Heart right ventricle (tissue), 16 donors: ENCODE data around the gene TBATA. TPM values are rescaled to one million over a fixed set of nuclear protein-coding genes. Genes with fewer than 3 reads are reported as not detected.

Experiments
- ATAC-seq, 8 donors: fragments of 200-7000 bp; cut with Tn5 transposase; one replicate each; pipeline ENCODE4 v1.9.1; 2020; ENCODE audit warnings: mild to moderate bottlenecking in 8 of 8, moderate library complexity in 8 of 8, moderate number of reproducible peaks in 1 of 8
- DNase-seq, 2 donors: peaks; one replicate each; pipeline ENCODE4 v3.0.0-alpha.2; 2020
- H3K27ac ChIP-seq, 10 donors: fragments of 200-600 bp; sonication (generic) in 2 of 10; one replicate each; pipeline versions ENCODE4 v1.5.0 to v1.8.0; 2020 to 2022; ENCODE audit warnings: mild to moderate bottlenecking in 3 of 10
- H3K27me3 ChIP-seq, 7 donors: fragments of 200-600 bp; one replicate each; pipeline ENCODE4 v1.8.0; 2021 to 2022; ENCODE audit warnings: mild to moderate bottlenecking in 2 of 7
- H3K36me3 ChIP-seq, 9 donors: fragments of 200-600 bp; sonication (generic) in 1 of 9; one replicate each; pipeline versions ENCODE4 v1.5.0 to v1.8.0; 2020 to 2022; ENCODE audit warnings: mild to moderate bottlenecking in 2 of 9
- H3K4me1 ChIP-seq, 9 donors: fragments of 200-600 bp; sonication (generic) in 1 of 9; one replicate each; pipeline versions ENCODE4 v1.5.0 to v1.8.0; 2020 to 2022; ENCODE audit warnings: mild to moderate bottlenecking in 4 of 9
- H3K4me3 ChIP-seq, 10 donors: fragments of 200-600 bp; sonication (generic) in 2 of 10; one replicate each; pipeline versions ENCODE4 v1.5.0 to v1.8.0; 2020 to 2022; ENCODE audit warnings: mild to moderate bottlenecking in 7 of 10, moderate library complexity in 2 of 10
- H3K9me3 ChIP-seq, 11 donors: fragments of 200-600 bp in 10 of 11; sonication (generic) in 2 of 11; one replicate each; pipeline versions ENCODE4 v1.5.0 to v1.8.0; 2013 to 2022; ENCODE audit warnings: mild to moderate bottlenecking in 2 of 11, control low read depth in 1 of 11, moderate library complexity in 1 of 11
- WGBS, 2 donors: extraction: QIAGEN DNeasy Blood & Tissue Kit; methylation state at CpG; one replicate each; pipeline ENCODE4 v1.1.7; 2013; ENCODE audit warnings: inconsistent platforms in 1 of 2; 5-methylcytosine and 5-hydroxymethylcytosine counted together
- intact Hi-C, 10 donors: fragments of 100-400 bp; cut with DNase I; formaldehyde crosslinking; loops; one replicate each; pipeline versions ENCODE4 v1.11.1 to v1.14.2; 2022
- polyA plus RNA-seq, 2 donors: library from polyadenylated mRNA; stranded (reverse); fragments of 200-250 nt; gene quantifications; one replicate each; pipeline ENCODE4 v1.2.3, GENCODE V29; 2013
- total RNA-seq, 10 donors: library from RNA; stranded (reverse); fragmentation: NEBNext Ultra II Directional in 3 of 10; extraction: Animal tissue kit (Norgen Biotek cat#: 25700) in 3 of 10; gene quantifications; one replicate each; pipeline versions ENCODE4 v1.2.1 to v1.2.4, GENCODE V29; 2021 to 2023
- TF ChIP-seq, protein P1 (sequence below), 9 donors: fragments of 200-600 bp; sonication (generic) in 2 of 9; IDR thresholded peaks; one replicate each; pipeline versions ENCODE4 v1.5.0 to v1.8.0; 2021 to 2022; ENCODE audit warnings: antibody characterized with exemption in 9 of 9, mild to moderate bottlenecking in 5 of 9, moderate library complexity in 1 of 9
- donor health status: Arrhythmogenic right ventricular cardiomyopathy.
- donor health status: ischemic (EF 13 %, LVEDD 7.1; RV severe dilation, severe dysfunction).
- donor health status: healthy with polysubstance abuse.
- donor health status: DM: no; HTN: yes; CAD: no.
- donor health status: DM: no; HTN: no; CAD: no.
- donor health status: ischemic (EF 25% LVEDD 6.9; RV normal size, moderate dysfunction).
- donor health status: ischemic (EF 25% LVEDD 5.7; RV mildly dilated, moderate dysfunction).
- donor health status: healthy.
- donor health status: DM: yes; HTN: yes; CAD: no.
- donor health status: Ischemic cardiomyopathy.
- donor health status: ischemic (EF 35%, LVEDD 5.7; RV mildly dilated, moderate dysfunction).
- donor health status: nonischemic (EF 11% LVEDD 7.7; RV severe dilation, severe dysfunction).
- donor health status: DM: yes; HTN: yes; CAD: no.
- donor health status: PGD.
- donor health status: ischemic (EF 29% LVEDD 5.4; RV normal size, mild dysfunction).
- donor health status: nonischemic (EF 23%, LVEDD 6.1; RV moderate dilation, normal function).

The TBATA gene
- total and polyA plus RNA-seq, 12 donors = not detected

DNA sequence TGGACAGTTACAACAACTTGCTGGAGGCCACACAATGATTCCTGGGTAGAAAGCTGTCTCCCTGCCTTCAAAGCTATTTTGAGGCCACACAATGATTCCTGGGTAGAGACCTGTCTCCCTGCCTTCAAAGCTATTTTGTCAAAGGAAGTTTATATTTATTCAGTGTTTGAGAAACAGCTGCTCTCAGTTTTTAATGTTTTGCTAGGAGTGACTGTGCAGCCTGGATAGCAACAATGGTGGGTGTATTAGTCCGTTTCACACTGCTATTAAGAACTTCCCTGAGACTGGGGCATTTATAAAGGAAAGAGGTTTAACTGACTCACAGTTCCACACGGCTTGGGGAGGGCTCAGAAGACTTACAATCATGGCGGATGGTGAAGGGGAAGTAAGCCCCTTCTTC lies 26.7 kb upstream of the TBATA start:
- WGBS, 2 donors = 82 to 83% methylated on average over 3 of the region's 3 CpGs
- DNase-seq = no peak
- intact Hi-C loops = loop anchor here in 2 of 10 donors (5.0 kb wide), 2 partner anchors 65 to 70 kb away; no protein-coding TSS in a partner anchor
- Histone ChIP-seq H3K9me3 (no peaks in the 10 kb centered on the region), H3K4me3 (no peak overlapping the region), H3K27ac (no peak overlapping the region), H3K36me3 (no peaks in the 10 kb centered on the region), H3K27me3 (no peaks in the 10 kb centered on the region), H3K4me1 (peaks cover 0 to 15% (median 7%) of the 10 kb centered on the region in 9 donors)
- no peak for ATAC-seq
- TF ChIP-seq, protein P1, sequence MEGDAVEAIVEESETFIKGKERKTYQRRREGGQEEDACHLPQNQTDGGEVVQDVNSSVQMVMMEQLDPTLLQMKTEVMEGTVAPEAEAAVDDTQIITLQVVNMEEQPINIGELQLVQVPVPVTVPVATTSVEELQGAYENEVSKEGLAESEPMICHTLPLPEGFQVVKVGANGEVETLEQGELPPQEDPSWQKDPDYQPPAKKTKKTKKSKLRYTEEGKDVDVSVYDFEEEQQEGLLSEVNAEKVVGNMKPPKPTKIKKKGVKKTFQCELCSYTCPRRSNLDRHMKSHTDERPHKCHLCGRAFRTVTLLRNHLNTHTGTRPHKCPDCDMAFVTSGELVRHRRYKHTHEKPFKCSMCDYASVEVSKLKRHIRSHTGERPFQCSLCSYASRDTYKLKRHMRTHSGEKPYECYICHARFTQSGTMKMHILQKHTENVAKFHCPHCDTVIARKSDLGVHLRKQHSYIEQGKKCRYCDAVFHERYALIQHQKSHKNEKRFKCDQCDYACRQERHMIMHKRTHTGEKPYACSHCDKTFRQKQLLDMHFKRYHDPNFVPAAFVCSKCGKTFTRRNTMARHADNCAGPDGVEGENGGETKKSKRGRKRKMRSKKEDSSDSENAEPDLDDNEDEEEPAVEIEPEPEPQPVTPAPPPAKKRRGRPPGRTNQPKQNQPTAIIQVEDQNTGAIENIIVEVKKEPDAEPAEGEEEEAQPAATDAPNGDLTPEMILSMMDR (IDR thresholded peaks at IDR 0.05) = no peak

DNA sequence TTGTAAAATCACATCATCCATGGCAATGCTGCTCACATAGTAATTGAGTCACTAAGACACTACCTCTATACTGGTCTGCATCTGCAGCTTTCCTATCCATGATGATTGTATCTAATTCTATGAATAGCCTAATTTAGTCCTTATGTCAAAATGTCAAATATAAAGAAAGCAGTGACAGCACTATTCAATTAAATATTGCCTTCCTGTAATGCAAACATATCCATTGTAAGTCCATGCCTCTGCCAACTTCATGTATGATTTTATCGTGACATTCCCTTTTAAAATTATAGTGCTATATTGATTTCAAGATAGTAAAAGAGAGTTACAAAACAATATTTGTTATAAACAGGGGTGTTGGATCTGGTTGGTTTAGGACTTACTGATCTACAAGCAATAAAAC lies 25.8 kb upstream of the TBATA start:
- intact Hi-C loops = loop anchor here in 2 of 10 donors (5.0 kb wide), 2 partner anchors 66 to 71 kb away; no protein-coding TSS in a partner anchor
- Histone ChIP-seq H3K27me3 (no peaks in the 10 kb centered on the region), H3K27ac (no peak overlapping the region), H3K4me3 (no peak overlapping the region), H3K9me3 (no peaks in the 10 kb centered on the region), H3K4me1 (peaks cover 0 to 8% (median 3%) of the 10 kb centered on the region in 9 donors), H3K36me3 (no peaks in the 10 kb centered on the region)
- ATAC-seq (no peak), DNase-seq (no peak)
- 0 to 42% methylated on average over 1 of the region's 1 CpG for WGBS, 2 donors
- TF ChIP-seq, protein P1 (IDR thresholded peaks at IDR 0.05) = no peak

DNA sequence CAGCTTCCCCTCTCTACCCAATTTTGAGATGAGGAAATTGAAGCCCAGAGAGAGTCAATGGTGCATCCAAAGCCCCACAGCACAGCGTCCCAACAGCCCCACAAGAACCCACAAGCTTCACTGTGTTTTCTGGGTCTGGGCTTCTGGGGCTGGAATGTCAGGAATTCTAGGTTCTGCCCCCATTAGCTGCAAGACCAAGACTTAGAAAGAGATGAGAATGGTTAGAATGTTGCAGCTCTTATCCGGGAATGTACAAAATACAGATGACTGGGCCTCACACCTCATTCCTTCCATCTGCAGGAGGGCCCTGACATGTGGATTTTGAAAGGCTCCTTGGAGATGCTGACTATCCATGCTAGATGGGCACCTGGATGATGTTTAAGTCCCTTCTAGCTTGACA lies 24.5 kb upstream of the TBATA start:
- ATAC-seq = no peak
- WGBS, 2 donors = 95 to 96% methylated on average over 2 of the region's 2 CpGs
- intact Hi-C loops = loop anchor here in 2 of 10 donors (5.0 kb wide), 2 partner anchors 68 to 73 kb away; no protein-coding TSS in a partner anchor

DNA sequence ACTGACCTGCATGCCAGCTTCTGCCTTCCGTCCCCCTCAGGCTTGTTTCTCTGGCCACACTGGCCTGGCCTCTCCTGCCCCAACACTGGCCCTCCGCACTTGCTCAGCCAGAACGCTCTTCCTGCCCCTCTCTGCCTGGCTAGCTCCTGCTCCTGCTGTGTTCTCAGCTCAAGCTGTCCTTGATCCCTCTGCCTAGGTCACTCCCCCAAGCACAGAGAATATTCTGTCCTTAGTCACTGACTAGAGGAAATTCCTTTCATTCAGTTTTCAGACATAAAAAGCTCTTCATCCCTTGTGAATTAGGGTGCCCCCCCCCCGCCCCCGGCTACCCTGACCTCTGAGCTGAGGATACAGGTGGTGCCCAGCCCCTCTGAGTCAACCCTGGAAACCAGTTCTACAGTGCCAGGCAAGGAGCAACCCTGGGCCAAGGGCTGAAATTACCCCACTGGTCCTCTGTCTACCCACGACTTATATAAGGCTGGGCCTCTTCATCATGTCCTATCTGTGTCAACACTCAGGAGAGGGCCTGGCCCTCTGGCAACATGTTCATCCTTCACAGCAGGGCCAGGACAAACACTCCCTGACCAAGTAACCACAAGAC lies 23.9 kb upstream of the TBATA start:
- no peak for DNase-seq
- no peak overlapping the region for H3K4me3 ChIP-seq
- H3K36me3 ChIP-seq = no peaks in the 10 kb centered on the region
- ATAC-seq = peak in 5 of 8 donors; percentile 29 to 49 (median 40)
- H3K27me3 ChIP-seq = no peaks in the 10 kb centered on the region
- H3K4me1 ChIP-seq = peaks cover 0 to 8% (median 0%) of the 10 kb centered on the region in 9 donors
- no peaks in the 10 kb centered on the region for H3K9me3 ChIP-seq
- intact Hi-C loops = no loop called here
- no peak overlapping the region for H3K27ac ChIP-seq
- TF ChIP-seq, protein P1 (IDR thresholded peaks at IDR 0.05) = no peak
- 65 to 73% methylated on average over 6 of the region's 6 CpGs for WGBS, 2 donors

More for the DNA sequence above, 24.5 kb upstream of the TBATA start:
- Histone ChIP-seq H3K27ac (no peak overlapping the region), H3K27me3 (no peaks in the 10 kb centered on the region), H3K36me3 (no peaks in the 10 kb centered on the region), H3K4me3 (no peak overlapping the region), H3K4me1 (peaks cover 0 to 8% (median 0%) of the 10 kb centered on the region in 9 donors), H3K9me3 (no peaks in the 10 kb centered on the region)
- no peak for DNase-seq
- TF ChIP-seq, protein P1 (IDR thresholded peaks at IDR 0.05) = no peak
